ENCODE data around the gene LYRM1.

DNA sequence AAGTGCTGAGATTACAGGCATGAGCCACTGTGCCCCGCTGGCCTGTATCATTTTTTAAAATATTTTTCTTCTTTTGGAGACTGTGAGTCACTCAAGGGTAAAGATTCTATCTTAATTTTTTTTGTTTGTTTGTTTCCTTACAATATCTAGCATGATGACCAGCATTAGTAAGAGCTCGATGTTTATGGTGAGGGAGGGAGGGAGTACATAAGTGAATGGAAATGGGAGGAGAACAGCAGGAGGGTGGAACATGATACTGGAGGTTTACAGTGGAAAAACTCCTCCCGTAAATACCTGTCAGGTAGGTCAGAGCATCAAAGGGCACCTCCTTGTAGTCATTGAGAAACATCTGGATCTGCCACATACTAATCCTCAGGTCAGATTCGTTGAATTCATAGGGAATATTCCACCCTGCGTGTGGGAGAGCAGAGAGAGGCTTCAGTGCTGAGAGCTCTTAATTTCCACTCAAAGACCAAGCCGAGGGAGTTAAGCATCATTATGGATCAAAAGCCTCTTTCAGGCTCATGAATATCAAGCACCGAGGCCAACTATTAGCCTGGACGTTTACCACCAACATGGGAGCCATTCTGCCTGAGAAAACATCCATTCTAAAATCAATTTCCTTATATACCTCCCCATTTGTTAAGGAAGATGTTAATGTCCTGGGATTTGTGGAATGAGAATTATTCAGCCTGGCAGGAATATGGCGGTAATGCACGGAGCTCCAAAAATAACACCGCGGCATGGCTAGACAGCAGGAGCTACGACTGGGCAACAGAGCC, 51.8 kb downstream of the LYRM1 start:
- TF ChIP-seq EZH2 (IDR thresholded peaks at IDR 0.05; ENCODE audit: borderline replicate concordance), result no peak
- TF ChIP-seq, protein P1, sequence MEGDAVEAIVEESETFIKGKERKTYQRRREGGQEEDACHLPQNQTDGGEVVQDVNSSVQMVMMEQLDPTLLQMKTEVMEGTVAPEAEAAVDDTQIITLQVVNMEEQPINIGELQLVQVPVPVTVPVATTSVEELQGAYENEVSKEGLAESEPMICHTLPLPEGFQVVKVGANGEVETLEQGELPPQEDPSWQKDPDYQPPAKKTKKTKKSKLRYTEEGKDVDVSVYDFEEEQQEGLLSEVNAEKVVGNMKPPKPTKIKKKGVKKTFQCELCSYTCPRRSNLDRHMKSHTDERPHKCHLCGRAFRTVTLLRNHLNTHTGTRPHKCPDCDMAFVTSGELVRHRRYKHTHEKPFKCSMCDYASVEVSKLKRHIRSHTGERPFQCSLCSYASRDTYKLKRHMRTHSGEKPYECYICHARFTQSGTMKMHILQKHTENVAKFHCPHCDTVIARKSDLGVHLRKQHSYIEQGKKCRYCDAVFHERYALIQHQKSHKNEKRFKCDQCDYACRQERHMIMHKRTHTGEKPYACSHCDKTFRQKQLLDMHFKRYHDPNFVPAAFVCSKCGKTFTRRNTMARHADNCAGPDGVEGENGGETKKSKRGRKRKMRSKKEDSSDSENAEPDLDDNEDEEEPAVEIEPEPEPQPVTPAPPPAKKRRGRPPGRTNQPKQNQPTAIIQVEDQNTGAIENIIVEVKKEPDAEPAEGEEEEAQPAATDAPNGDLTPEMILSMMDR (IDR thresholded peaks at IDR 0.05; ENCODE audit: poor library complexity), result no peak

Data from hepatocyte (in vitro differentiated cells).